GM19023 (cell line): ENCODE results near the gene C1orf141.
"Not testable (repeated sequence)": the region's sequence is repeated elsewhere in the genome, so short reads cannot be mapped to it uniquely, and the experiment has no call there.

Experiments used
- ATAC-seq: cut with Tn5 transposase; IDR thresholded peaks from one replicate; pipeline ENCODE4 v1.9.1; 2021; ENCODE audit warnings: mild to moderate bottlenecking, moderate library complexity; ENCODE audit not compliant: unreplicated experiment

C1orf141 gene

GRCh38 chr1:67143966-67144365 lies 9.2 kb upstream of the C1orf141 start:
- no peak for ATAC-seq

DNA sequence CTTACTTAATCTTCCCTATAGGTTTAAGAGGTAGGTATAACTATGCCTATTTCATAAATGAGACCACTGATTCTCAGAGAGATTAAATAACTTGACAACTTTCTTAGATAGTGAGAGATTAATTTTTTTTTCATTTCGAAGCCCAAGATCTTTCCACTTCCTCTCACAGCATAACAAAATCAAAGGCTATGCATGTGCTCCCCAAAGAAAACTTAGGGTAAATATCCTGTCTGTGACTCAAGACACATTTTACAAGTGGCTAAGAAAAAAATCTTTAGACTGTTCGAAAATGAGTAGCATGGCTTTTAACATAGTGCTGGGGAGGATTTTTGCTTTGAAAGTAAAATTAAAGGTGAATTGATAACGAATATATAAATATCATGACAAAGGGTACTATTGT lies 8.2 kb upstream of the C1orf141 start:
- no peak for ATAC-seq

DNA sequence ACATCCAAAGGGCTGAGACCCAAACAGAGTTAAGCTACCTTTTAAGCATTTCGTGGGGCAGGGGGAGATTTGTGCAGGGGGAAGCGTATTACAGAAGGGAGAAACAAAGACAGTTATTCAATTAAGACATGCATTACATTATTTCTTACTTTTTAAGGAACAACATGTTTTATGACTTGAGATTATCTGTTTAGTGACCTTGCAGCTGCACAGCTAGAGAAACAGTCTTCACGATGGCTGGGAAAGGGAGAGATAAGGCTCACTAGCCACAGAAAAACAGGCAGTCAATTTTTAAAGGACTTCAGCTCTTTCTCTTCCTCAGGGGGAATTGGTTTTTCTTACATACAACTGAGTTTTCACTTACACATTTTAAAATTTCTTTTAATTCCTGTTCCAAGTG lies 7.1 kb upstream of the C1orf141 start:
- not testable (repeated sequence) for ATAC-seq

- ATAC-seq = no peak
Measured at GRCh38 chr1:67140460-67140859, 5.7 kb upstream of the C1orf141 start.

DNA sequence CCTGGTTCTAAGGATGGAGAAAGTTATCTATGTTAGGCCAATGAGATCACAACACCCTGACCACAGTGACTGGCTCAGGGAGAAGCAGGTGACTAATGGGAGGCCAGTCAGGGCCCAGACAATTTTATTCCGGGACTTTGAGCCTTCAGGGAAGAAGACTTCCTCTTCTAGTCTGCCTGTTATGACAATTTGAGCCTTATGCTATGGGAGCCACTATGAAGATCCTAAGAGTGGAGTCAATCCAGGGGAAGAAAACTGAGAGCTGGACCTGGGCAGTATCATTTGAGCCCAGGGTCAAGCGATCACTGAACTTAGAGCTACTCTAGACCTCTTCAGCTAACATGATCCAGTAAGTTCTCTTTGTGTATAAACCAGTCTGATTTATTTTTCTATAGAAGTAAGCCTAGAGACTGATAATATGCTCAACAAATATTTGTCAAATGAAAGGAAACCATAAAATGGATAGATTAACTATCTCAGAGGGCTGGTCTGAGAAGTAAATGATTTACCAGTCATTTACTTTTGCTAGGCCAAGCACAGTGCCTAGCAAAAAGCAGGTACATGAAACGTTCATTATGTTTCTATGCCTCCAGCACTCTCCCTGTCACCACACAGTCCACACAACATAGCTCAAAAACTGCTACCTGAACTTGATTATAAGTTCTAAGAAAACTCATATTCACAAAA lies 4.2 kb upstream of the C1orf141 start:
- ATAC-seq = no peak

GRCh38 chr1:67137307-67137753 lies 2.6 kb upstream of the C1orf141 start:
- ATAC-seq = no peak

- ATAC-seq = no peak
Measured at GRCh38 chr1:67135354-67135753, 584 bp upstream of the C1orf141 start.

DNA sequence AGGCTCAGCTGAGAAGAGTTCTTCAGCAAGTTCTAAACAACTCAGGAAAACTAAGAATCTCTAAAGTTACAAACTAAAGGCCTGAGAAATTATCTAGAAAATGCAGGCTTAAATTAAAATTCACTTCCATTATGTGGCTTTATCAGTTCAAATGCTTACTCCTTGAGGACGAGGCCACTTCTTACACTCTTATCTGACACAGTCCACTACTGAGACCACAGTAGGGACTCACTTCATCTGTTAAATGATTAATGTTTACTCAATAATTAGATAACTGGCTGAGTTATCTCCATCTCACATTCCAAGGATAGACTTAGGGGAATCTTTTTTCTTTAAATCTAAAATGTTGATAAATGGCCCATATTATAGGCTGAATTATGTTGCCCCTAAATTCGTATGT lies 1.6 kb downstream of the C1orf141 start:
- no peak for ATAC-seq

- ATAC-seq = no peak
Measured at GRCh38 chr1:67130673-67131072, 4.1 kb downstream of the C1orf141 start.

DNA sequence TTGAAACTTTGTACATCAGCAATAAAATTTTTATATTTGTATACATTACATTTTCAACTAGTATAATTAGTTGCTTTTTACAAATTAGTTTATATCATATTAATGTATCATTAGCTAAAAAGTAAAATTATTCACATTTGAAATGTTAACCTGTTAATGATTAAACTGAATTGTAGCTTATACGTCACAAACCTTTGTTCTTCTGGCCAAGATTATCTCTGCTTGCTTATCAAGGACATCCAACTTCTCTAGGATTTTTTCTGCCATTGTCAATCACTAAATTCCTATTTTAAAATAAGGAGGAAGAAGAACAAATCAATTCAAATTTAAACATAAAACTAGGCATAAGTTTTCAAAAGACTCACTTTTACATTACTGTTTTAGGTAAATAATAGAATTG lies 7.8 kb downstream of the C1orf141 start:
- no peak for ATAC-seq

DNA sequence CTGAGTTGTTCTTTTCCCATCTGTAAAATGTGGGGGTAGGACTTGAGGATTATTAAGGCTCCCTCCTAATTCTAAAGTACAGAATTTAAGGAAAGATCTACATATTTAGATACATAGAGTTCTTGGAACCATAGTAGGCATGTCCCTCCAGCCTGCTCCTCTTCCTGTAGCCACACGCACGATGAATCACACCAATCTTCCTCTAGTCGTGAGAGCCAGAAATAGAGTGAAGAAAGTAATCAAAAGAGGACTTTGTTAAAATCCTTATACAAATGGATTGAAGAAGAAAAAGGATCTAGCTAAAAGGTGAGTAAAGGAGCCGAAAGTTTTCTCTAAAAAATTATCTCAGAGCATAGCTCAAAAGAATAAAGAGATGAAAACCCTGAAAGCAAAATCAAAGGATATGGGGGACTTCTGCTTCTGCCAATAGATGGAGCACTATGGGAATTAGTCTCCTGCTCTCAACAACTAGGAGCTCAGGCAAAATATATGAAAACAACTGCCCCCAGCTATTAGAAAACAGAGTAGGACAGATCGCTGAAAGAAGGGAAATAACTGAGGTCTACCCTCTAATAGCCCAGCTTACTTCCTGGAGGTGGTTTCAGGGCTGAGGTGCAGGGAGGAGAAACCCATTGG lies 8.5 kb downstream of the C1orf141 start:
- no peak for ATAC-seq

DNA sequence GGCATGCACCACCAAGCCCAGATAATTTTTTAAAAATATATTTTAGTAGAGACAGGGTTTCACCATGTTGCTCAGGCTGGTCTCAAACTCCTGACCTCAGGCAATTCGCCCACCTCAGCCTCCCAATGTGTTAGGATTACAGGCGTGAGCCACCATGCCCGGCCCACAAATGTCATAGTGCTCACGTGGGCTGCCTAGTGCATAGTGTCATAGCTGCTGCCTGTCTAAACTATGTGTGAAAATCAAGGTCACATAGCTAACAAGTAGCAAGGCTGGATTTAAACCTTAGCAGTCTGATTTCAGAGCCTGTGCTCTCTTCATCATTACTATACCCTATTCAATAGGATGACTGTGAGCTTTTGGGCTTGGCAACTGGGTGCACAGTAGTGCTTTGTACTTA lies 10.3 kb downstream of the C1orf141 start:
- no peak for ATAC-seq

DNA sequence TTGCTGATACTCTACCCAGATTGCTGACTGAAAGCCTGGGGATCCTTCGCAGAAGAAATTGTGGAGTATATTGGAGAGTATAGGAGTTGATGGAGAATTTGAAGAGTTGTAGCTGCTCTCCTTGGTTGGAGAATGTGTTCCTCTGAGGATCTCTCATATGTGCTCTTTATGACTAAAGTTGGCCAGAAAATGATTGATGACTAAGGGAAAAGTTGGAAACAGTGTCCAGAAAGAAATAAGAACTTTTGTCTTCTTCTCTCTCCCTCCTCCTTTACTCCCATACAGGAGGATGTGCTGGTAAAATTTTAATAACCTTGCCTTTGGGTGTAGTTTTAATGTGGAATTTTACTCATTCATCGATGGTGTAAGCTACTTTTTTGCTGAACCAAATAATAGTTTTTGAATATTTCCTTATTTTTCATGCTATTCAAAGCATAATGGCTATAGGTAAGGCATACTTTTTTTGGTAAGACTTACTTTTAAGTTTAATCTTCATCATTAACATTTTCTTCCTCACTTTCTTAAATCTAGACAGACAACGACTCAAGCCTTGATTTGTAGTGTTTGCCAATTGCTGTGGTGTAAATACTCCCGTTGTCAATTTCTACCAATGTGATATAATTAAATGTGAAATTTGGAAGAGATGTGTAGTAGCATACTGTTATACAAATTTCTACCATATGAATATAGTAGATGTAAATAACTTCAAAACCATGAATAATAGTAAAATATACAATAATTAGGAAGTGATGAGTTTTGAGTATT lies 13.7 kb downstream of the C1orf141 start:
- ATAC-seq = no peak

GRCh38 chr1:67118646-67119045 lies 16.1 kb downstream of the C1orf141 start:
- no peak for ATAC-seq

GRCh38 chr1:67118191-67118590 lies 16.6 kb downstream of the C1orf141 start:
- ATAC-seq = no peak

DNA sequence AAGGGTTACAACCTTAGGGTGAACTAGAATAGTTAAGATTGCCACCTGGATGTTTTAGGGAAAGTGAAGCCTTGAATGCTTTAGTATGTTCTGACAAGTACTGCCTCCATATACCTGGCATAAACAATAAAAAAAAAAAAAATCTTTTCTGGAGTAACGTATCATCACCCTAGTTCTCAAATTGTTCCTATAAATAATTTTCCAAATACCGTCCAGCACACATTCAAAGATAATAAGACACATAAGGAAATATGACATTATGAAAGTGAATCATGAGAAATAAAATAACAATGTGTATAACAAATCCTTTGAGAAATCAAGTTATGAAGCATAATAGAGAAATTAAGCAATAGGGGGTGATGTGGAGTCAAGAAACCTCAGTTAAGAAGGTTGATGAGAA lies 20.6 kb downstream of the C1orf141 start:
- no peak for ATAC-seq

DNA sequence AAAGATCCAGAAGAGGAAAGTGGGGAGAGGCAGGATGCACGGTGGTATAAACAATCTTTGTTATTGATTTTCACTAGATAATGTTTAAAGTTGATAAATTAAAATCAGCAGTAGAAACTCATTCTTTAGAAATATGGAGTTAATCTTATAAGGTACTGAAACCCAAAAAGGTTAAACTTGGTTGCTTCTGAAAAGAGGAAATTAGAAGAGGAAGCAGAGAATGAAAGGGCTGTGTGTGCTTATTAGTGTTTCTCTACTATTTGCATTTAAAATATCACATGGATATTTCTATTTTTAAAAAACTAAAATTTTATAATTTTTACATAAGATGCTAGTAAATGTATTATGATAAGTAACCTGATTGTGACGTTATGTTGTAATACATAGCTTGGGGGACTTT lies 24.4 kb downstream of the C1orf141 start:
- ATAC-seq = no peak

DNA sequence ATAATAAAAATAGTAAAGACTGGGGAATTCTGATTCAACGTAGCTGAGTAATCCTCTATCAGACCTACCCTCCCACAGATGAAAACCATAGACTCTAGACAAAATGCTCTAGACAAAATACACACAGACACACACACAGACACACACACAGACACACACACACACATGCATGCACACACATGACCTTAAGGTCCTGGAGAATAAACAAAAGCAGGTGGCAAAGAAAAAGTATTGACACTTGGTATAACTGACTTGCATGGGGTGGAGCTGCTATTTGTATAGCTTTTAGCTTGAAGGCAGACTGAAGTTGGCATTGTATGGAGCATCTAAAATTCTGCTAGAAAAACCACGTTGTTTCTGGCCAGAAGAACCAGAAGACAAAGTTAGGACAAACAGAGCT lies 29.3 kb downstream of the C1orf141 start:
- ATAC-seq = no peak

DNA sequence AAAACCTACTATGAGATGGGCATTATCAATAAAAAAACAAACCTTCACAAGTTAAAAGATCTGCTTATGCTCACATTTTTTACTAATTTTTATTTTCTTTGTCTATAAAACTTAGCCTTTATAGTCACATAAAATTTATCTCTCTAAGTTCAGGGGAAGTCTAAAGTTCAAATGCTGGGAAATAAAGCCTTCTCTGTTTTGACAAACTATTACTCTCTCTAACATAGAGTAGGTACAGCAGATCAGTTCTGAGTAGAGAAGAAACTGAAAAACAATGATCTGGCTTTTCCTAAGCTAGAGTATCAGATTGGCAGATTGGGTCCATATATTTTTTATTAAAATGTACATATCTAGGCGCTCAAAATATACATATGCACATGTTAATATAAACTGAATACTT lies 31.2 kb downstream of the C1orf141 start:
- ATAC-seq = no peak

- no peak for ATAC-seq
Measured at GRCh38 chr1:67100833-67101232, 33.9 kb downstream of the C1orf141 start.

DNA sequence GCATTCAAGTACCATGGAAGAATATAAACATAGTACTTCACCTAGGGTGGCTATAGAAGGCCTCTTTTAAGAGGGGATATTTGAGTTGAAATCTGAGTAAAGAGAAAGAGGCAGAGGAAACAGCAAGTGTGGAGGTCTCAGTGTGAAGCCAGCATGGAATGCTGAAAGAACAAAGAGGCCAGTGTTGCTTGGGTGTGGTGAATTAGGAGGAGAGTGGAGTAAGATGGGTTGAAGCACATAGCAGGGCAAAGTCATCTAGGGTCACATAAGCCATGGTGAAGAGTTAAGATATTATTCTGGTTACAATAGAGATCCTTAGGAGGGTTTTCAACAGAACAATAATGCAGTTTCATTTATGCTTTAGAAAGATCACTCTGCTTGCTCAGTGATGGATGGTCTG lies 37.5 kb downstream of the C1orf141 start:
- no peak for ATAC-seq

GRCh38 chr1:67094191-67094590 lies 40.6 kb downstream of the C1orf141 start:
- ATAC-seq = no peak
